IPS-15b (cell line): ENCODE data around the gene FOXD4L4.
"Not testable (repeated sequence)": the region's sequence is repeated elsewhere in the genome, so short reads cannot be mapped to it uniquely, and the experiment has no call there.

Experiments
- H3K27me3 ChIP-seq: one replicate; pipeline ENCODE4 v1.6.1; 2013; ENCODE audit warnings: low read length; ENCODE audit not compliant: control insufficient read depth, insufficient read depth
- H3K36me3 ChIP-seq: one replicate; pipeline ENCODE4 v1.6.1; 2013; ENCODE audit warnings: low read length; ENCODE audit not compliant: control insufficient read depth, insufficient read depth
- H3K4me1 ChIP-seq: one replicate; pipeline ENCODE4 v1.6.1; 2013; ENCODE audit warnings: mild to moderate bottlenecking, low read length; ENCODE audit not compliant: control insufficient read depth, insufficient read depth
- H3K4me3 ChIP-seq: one replicate; pipeline ENCODE4 v1.5.1; 2013; ENCODE audit warnings: low read depth, low read length
- H3K9ac ChIP-seq: one replicate; pipeline ENCODE4 v1.6.1; 2013; ENCODE audit warnings: low read depth, mild to moderate bottlenecking, low read length
- H3K9me3 ChIP-seq: one replicate; pipeline ENCODE4 v1.6.1; 2013; ENCODE audit warnings: mild to moderate bottlenecking, low read length; ENCODE audit not compliant: control insufficient read depth, insufficient read depth

Gene FOXD4L4

GRCh38 chr9:65737096-65737564, at the start of gene FOXD4L4:
Gene FOXD4L4, plus strand, starts transcription at chr9:65737146. Its CDS starts 0 bp downstream, at chr9:65737146.
- peaks cover 12% of the 10 kb centered on the region for H3K27me3 ChIP-seq
- H3K4me1 ChIP-seq, H3K9ac ChIP-seq, H3K9me3 ChIP-seq, H3K4me3 ChIP-seq, H3K36me3 ChIP-seq: not testable (repeated sequence)

GRCh38 chr9:65703550-65703949, 33.4 kb upstream of the FOXD4L4 start:
- H3K4me1 ChIP-seq, H3K9ac ChIP-seq, H3K36me3 ChIP-seq, H3K4me3 ChIP-seq, H3K9me3 ChIP-seq, H3K27me3 ChIP-seq: not testable (repeated sequence)

GRCh38 chr9:65714445-65714844, 22.5 kb upstream of the FOXD4L4 start:
- H3K9ac ChIP-seq, H3K9me3 ChIP-seq, H3K36me3 ChIP-seq, H3K4me3 ChIP-seq, H3K4me1 ChIP-seq, H3K27me3 ChIP-seq: not testable (repeated sequence)

GRCh38 chr9:65738133-65738532, 1.2 kb downstream of the FOXD4L4 start:
- not testable (repeated sequence) for H3K9ac ChIP-seq, H3K9me3 ChIP-seq, H3K4me3 ChIP-seq, H3K4me1 ChIP-seq, H3K36me3 ChIP-seq
- H3K27me3 ChIP-seq, result peaks cover 12% of the 10 kb centered on the region
